Esophagus (tissue), 2 donors: ENCODE data around the gene TTLL8. TPM values are rescaled to one million over a fixed set of nuclear protein-coding genes. Genes with fewer than 3 reads are reported as not detected.

Experiments used
- H3K27ac ChIP-seq, 2 donors: one replicate each; pipeline ENCODE4 v1.5.1; 2013; ENCODE audit warnings: low read depth in 2 of 2, mild to moderate bottlenecking in 2 of 2, inconsistent platforms in 1 of 2, low read length in 1 of 2, moderate library complexity in 1 of 2
- H3K27me3 ChIP-seq, 2 donors: one replicate each; pipeline ENCODE4 v1.6.1; 2013; ENCODE audit warnings: low read length in 2 of 2, control low read depth in 1 of 2, mild to moderate bottlenecking in 1 of 2; ENCODE audit not compliant: insufficient read depth in 2 of 2, control insufficient read depth in 1 of 2
- H3K36me3 ChIP-seq, 2 donors: one replicate each; pipeline ENCODE4 v1.6.1; 2013; ENCODE audit warnings: low read length in 1 of 2; ENCODE audit not compliant: control insufficient read depth in 2 of 2, insufficient read depth in 2 of 2
- H3K4me1 ChIP-seq, 2 donors: one replicate each; pipeline ENCODE4 v1.6.1; 2013; ENCODE audit warnings: low read length in 1 of 2; ENCODE audit not compliant: control insufficient read depth in 2 of 2, insufficient read depth in 2 of 2
- H3K4me3 ChIP-seq, 2 donors: one replicate each; pipeline ENCODE4 v1.5.1; 2013; ENCODE audit warnings: low read length in 2 of 2, mild to moderate bottlenecking in 2 of 2, low read depth in 1 of 2, moderate library complexity in 1 of 2
- H3K9me3 ChIP-seq, 2 donors: one replicate each; pipeline ENCODE4 v1.6.1; 2013; ENCODE audit warnings: mild to moderate bottlenecking in 2 of 2, low read depth in 1 of 2, low read length in 1 of 2, moderate library complexity in 1 of 2; ENCODE audit not compliant: control insufficient read depth in 2 of 2, insufficient read depth in 1 of 2
- WGBS, 2 donors: extraction: QIAGEN DNeasy Blood & Tissue Kit; methylation state at CpG; one replicate each; pipeline ENCODE4 v1.1.7; 2013; 5-methylcytosine and 5-hydroxymethylcytosine counted together
- polyA plus RNA-seq, 2 donors: library from polyadenylated mRNA; stranded (reverse); fragments of 200-250 nt; gene quantifications; one replicate each; pipeline ENCODE4 v1.2.3, GENCODE V29; 2013
- donor health status: healthy with polysubstance abuse.
- donor health status: Bipolar disorder and iron deficiency.

The TTLL8 gene
- not detected for polyA plus RNA-seq

- Histone ChIP-seq H3K4me1 (no peaks in the 10 kb centered on the region), H3K36me3 (no peaks in the 10 kb centered on the region), H3K4me3 (no peak within 1 kb of the TSS), H3K27me3 (peaks cover 0 to 7% of the 10 kb centered on the region in 2 donors), H3K9me3 (peaks cover 3 to 8% of the 10 kb centered on the region in 2 donors), H3K27ac (no peak within 1 kb of the TSS)
- 9 to 13% methylated on average over 62 to 102 of the region's 102 CpGs for WGBS, 2 donors
Measured at GRCh38 chr22:50058061-50058905, at the start of gene TTLL8. TSS of gene TTLL8 (minus strand) at chr22:50058298.

- peaks cover 0 to 6% of the 10 kb centered on the region in 2 donors for H3K9me3 ChIP-seq
- H3K36me3 ChIP-seq, result no peaks in the 10 kb centered on the region
- no peak overlapping the region for H3K4me3 ChIP-seq
- H3K27ac ChIP-seq, result no peak overlapping the region
- no peaks in the 10 kb centered on the region for H3K27me3 ChIP-seq
- peaks cover 0 to 4% of the 10 kb centered on the region in 2 donors for H3K4me1 ChIP-seq
- 83 to 86% methylated on average over 9 of the region's 9 CpGs for WGBS, 2 donors
Measured at GRCh38 chr22:50107529-50107928, 49.4 kb upstream of the TTLL8 start.

GRCh38 chr22:50105208-50106100 is 47.4 kb upstream of the TTLL8 start:
- no peak overlapping the region for H3K4me3 ChIP-seq
- WGBS, 2 donors, result 36 to 42% methylated on average over 9 of the region's 9 CpGs

GRCh38 chr22:50104141-50104544 is 46.0 kb upstream of the TTLL8 start:
- no peak overlapping the region for H3K27ac ChIP-seq
- peaks cover 0 to 6% of the 10 kb centered on the region in 2 donors for H3K9me3 ChIP-seq
- no peak overlapping the region for H3K4me3 ChIP-seq
- H3K36me3 ChIP-seq, result no peaks in the 10 kb centered on the region
- no peaks in the 10 kb centered on the region for H3K27me3 ChIP-seq
- peaks cover 0 to 4% of the 10 kb centered on the region in 2 donors for H3K4me1 ChIP-seq
- 79 to 86% methylated on average over 6 of the region's 6 CpGs for WGBS, 2 donors

More at GRCh38 chr22:50105208-50106100, 47.4 kb upstream of the TTLL8 start:
- Histone ChIP-seq H3K36me3 (no peaks in the 10 kb centered on the region), H3K9me3 (peaks cover 0 to 6% of the 10 kb centered on the region in 2 donors), H3K27me3 (no peaks in the 10 kb centered on the region), H3K27ac (no peak overlapping the region), H3K4me1 (peaks cover 0 to 4% of the 10 kb centered on the region in 2 donors)

GRCh38 chr22:50102946-50103345 is 44.8 kb upstream of the TTLL8 start:
- H3K9me3 ChIP-seq, result peaks cover 0 to 4% of the 10 kb centered on the region in 2 donors
- H3K36me3 ChIP-seq, result no peaks in the 10 kb centered on the region
- no peak overlapping the region for H3K4me3 ChIP-seq
- H3K4me1 ChIP-seq, result peaks cover 0 to 4% of the 10 kb centered on the region in 2 donors
- H3K27me3 ChIP-seq, result no peaks in the 10 kb centered on the region
- WGBS, 2 donors, result 47 to 52% methylated on average over 11 of the region's 11 CpGs
- no peak overlapping the region for H3K27ac ChIP-seq

GRCh38 chr22:50101870-50102565 is 43.9 kb upstream of the TTLL8 start:
- Histone ChIP-seq H3K4me3 (no peak overlapping the region), H3K9me3 (peaks cover 0 to 4% of the 10 kb centered on the region in 2 donors), H3K27me3 (no peaks in the 10 kb centered on the region), H3K36me3 (no peaks in the 10 kb centered on the region), H3K4me1 (peaks cover 0 to 4% of the 10 kb centered on the region in 2 donors), H3K27ac (no peak overlapping the region)
- 78 to 80% methylated on average over 10 of the region's 10 CpGs for WGBS, 2 donors

GRCh38 chr22:50098052-50098451 is 40.0 kb upstream of the TTLL8 start:
- Histone ChIP-seq H3K4me1 (peaks cover 0 to 3% of the 10 kb centered on the region in 2 donors), H3K36me3 (no peaks in the 10 kb centered on the region), H3K9me3 (peaks cover 0 to 3% of the 10 kb centered on the region in 2 donors), H3K27me3 (no peaks in the 10 kb centered on the region), H3K27ac (no peak overlapping the region), H3K4me3 (no peak overlapping the region)
- 84 to 86% methylated on average over 3 of the region's 3 CpGs for WGBS, 2 donors

GRCh38 chr22:50092342-50092741 is 34.2 kb upstream of the TTLL8 start:
- 64 to 66% methylated on average over 5 of the region's 5 CpGs for WGBS, 2 donors
- H3K27ac ChIP-seq, result no peak overlapping the region
- no peak overlapping the region for H3K4me3 ChIP-seq
- peaks cover 0 to 8% of the 10 kb centered on the region in 2 donors for H3K9me3 ChIP-seq
- H3K27me3 ChIP-seq, result no peaks in the 10 kb centered on the region
- peaks cover 0 to 6% of the 10 kb centered on the region in 2 donors for H3K4me1 ChIP-seq
- no peaks in the 10 kb centered on the region for H3K36me3 ChIP-seq
